NCI-H345 treated with DMSO at 0.1 percent for 48 hours (cell line): ENCODE results near the gene NYNRIN.
"Not testable (repeated sequence)": the region's sequence is repeated elsewhere in the genome, so short reads cannot be mapped to it uniquely, and the experiment has no call there.

Experiments used
- DNase-seq: peaks from one replicate; lab custom pipeline; 2025; ENCODE audit not compliant: unreplicated experiment; lab: John Stamatoyannopoulos, UW

Gene NYNRIN

DNA sequence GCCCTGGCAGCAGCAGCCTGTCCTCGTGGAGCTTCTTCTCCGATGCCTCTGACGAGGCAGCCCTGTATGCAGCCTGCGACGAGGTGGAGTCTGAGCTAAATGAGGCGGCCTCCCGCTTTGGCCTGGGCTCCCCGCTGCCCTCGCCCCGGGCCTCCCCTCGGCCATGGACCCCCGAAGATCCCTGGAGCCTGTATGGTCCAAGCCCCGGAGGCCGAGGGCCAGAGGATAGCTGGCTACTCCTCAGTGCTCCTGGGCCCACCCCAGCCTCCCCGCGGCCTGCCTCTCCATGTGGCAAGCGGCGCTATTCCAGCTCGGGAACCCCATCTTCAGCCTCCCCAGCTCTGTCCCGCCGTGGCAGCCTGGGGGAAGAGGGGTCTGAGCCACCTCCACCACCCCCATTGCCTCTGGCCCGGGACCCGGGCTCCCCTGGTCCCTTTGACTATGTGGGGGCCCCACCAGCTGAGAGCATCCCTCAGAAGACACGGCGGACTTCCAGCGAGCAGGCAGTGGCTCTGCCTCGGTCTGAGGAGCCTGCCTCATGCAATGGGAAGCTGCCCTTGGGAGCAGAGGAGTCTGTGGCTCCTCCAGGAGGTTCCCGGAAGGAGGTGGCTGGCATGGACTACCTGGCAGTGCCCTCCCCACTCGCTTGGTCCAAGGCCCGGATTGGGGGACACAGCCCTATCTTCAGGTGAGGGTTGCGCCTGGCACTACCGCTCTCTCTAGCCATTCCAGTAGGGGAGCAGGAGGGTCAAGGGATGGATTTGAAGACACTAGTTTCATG, 28.7 kb upstream of the NYNRIN start:
- no peak for DNase-seq

DNA sequence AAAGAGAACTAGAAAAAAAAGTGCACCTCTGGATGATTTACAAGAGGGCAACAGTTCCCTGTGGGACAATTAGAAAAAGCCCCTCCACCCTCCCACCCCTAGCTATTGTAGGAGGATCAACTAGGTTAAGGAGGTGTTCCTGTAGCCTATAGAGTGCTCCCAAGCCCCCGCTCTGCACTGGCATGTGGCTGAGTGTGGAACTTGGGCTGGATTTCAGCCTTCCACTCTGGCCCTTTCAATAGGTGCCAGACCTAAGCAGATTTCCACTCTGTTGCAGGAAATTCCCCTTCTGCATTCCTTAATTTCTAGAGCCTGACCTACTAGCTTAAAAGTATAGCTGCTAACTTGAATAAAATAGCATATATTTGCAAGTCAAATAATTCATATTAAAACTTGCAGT, 28.1 kb upstream of the NYNRIN start:
- DNase-seq: no peak

- DNase-seq: not testable (repeated sequence)
Measured at GRCh38 chr14:24371605-24372004, 27.2 kb upstream of the NYNRIN start.

DNA sequence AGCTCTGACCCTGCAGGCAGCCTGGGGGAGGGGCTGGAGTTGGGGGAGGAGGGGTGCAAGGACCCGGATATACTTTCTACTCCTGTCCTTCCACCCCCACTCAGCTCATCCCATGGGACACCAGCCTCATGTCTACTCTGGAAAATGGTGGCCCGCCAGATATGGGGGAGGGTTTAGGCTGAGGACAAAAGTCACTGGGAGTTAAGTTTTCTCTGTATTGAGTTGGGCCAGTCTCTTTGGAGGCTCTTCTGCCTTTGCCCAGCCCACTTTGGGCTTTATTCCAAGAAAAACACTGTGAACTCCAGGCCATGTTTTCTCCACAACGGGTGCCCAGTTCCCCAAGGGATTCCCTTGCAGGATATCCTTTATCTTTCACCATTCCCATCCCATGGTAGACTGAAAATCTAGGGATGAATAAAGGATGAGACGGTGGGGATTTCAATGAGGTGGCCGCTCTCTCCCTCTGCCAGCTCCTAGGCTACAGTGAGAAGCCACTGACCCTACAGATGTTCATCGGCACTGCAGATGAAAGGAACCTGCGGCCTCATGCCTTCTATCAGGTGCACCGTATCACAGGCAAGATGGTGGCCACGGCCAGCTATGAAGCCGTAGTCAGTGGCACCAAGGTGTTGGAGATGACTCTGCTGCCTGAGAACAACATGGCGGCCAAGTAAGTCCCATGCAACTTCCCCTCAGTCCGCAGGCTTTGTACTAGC, 25.9 kb upstream of the NYNRIN start:
- DNase-seq: no peak

GRCh38 chr14:24376448-24377070, 22.2 kb upstream of the NYNRIN start:
- no peak for DNase-seq

- DNase-seq: no peak
Measured at GRCh38 chr14:24377126-24377525, 21.7 kb upstream of the NYNRIN start.

GRCh38 chr14:24377657-24378056, 21.1 kb upstream of the NYNRIN start:
- no peak for DNase-seq

DNA sequence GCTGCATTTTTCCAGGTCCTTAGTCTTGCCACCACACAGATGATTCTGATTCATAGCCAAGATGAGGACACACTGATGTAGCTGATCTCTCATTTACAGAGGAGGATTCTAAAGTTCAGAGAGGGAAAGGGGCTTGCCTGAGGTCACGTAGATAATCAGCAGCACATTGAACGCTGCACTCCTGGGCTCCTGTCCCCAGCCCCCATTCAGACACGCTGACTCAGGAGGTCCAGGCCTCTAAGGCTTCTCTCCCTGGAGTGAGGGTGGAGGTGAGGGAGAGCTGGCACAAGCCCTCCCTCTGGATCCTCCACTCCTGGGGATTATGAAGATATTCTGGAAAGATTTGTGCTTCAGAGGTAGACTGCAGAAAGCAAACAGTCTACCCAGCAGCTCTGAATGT, 20.5 kb upstream of the NYNRIN start:
- DNase-seq: no peak

GRCh38 chr14:24378981-24379906, 19.6 kb upstream of the NYNRIN start:
- no peak for DNase-seq

DNA sequence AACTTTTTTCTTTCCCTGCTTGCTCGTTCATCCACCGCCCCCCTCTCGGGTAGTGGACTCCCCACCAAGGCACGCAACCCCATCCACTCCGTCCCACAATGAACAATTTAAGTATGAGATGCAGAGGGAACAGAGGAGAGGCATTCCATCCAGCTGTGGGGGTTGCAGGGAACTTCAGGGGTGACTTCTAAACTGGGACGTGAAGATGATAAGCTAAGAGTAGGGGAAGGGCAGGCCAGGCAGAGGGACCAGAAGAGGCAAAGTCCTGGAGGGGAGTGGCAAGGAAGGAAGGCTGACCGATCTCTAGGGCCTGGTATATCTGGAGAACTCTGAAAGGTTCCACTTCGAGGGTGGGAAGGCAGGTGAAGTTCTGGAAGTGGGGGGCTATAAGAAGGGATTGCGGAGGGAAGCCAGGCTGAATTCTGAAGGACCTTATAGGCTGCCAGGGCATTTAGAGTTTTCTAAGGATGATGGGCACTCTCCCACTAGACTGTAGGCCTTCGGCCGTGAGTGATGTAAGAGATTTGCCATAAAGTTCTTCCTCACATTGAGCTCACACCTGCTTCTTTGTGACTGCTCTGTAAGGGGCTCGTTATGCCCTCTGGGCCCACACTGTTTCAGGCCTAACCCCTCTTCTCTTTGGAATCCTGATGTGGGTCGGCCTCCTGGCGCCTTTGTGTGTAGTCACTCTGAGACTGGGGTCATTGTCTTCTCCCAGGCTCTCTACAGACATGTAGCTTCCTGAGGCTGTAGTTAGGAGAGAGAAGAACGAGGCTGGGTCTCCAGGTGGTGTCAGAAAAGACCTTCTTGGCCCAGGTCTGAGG, 18.7 kb upstream of the NYNRIN start:
- no peak for DNase-seq

- DNase-seq: no peak
Measured at GRCh38 chr14:24381363-24382063, 17.3 kb upstream of the NYNRIN start.

GRCh38 chr14:24382064-24382371, 16.8 kb upstream of the NYNRIN start:
- no peak for DNase-seq

DNA sequence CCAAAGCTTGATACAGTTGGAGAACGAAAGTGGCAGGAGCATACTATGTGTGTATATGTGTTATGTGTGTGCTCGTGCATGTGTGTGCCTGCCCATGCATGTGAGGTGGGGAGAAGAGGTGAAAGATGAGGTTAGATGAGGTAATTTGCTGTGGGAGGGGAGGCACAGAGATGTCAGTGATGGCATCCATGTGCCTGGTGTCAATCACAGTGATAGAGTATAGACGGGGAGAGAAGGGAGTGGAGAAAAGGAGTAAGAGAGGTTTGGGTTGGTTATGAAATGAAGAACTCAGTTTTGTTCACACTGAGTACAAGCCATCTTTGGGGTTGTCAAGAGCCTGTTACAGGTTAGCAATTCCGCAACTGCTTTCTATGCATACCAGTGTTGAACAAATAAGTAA, 14.6 kb upstream of the NYNRIN start:
- DNase-seq: no peak

DNA sequence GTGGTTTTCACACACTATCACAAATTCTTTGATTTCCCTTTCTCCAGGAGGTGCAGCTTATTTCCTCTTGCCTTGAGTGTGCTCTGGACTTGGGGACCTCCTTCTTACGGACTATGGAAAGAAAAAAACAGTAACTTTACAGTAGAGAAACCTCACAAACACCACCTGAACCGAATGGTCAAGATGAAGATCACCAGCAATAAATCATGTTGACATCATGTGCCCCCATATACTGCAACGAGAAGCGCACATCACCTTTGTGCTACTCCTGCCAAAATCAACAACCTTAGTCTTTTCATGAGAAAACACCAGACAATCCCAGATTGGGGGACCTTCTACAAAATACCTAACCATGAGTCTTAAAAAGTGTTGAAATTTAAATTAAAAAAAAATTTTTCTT, 13.3 kb upstream of the NYNRIN start:
- DNase-seq: no peak

DNA sequence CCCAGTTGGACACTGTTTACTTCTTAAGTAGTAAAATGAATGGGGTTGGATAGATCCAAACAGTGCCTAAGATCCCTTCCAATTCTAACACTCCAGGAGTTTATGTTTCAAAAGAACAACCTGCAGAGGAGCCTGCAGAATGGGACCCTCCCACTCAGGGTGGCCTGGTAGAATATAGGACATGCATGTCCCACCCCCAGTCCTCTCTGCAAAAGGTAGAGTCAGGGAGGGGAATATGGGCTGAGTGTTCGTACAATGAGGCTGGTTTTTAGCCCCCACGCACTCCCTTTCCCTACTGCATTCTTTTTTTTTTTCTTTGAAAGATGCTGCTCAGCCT, 11.8 kb upstream of the NYNRIN start:
- no peak for DNase-seq

- DNase-seq: not testable (repeated sequence)
Measured at GRCh38 chr14:24387579-24387978, 11.2 kb upstream of the NYNRIN start.

DNA sequence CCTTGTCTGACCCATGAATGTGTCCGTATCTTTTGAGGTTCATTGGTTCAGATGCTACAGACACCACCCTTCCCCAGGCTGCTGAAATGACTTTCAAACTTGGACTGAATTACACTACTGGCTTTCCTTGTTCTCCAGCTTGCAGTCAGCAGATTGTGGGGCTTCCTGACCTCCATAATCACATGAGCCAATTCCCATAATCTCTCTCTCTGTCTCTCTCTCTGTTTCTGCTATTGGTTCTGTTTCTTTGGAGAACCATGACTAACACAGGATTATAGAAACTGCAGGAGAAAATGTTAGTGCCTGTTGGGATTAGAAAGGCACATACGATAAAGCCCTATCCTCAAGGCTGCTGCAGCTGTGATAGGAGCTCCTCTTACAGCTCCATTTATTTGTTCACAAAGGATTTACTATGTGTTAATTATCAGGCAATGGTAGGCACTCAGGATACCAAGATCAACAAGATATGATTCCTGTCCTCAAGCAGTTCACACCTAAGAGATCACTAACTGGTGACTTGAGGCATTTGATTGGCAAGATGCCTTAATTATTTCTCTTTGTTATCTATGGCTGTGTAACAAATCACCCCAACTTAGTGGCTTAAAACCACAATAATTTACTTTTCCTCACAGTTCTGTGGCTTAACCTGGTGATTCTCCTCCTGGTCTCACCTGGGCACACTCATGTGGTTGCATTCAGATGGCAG, 10.2 kb upstream of the NYNRIN start:
- DNase-seq: no peak

DNA sequence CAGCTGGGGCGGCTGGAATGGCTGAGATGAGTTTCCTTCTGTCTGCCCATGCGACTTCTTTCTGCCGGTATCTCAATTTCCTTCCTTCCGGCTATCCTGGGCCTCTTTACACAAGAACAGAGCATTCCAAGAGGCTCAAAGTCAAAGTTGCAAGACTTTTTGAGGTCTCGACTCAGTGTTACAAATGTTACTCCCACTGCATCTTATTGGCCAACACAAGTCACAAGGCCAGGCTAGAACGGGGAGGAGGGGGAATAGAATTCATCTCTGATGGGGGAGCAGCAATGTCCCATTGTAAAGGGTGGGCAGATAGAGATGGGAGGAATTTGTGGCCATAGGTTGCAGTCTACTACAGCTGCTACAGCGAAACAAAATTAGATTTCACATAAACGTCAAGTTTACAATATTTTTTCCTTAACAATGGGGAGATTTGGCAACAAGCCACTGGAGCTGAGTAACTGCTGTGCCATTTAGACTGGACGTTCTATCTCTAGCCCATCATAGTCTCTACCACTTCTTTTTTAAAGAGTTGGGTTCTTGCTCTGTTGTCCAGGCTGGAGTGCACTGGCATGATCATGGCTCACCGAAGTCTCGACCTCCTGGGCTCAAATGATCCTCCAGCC, 9.5 kb upstream of the NYNRIN start:
- no peak for DNase-seq
